ENCODE measurements around the gene SH2B3.
"Not testable (repeated sequence)": the region's sequence is repeated elsewhere in the genome, so short reads cannot be mapped to it uniquely, and the experiment has no call there.

Gene SH2B3

GRCh38 chr12:111387747-111388323 is 17.9 kb upstream of the SH2B3 start:
- no peak overlapping the region for H3K4me3 ChIP-seq (ENCODE audit: low read length)
- DNase-seq (ENCODE audit: low read depth), result no peak
- no peak for TF ChIP-seq CTCF (conservative IDR thresholded peaks at IDR 0.05; ENCODE audit: low read length)

DNA sequence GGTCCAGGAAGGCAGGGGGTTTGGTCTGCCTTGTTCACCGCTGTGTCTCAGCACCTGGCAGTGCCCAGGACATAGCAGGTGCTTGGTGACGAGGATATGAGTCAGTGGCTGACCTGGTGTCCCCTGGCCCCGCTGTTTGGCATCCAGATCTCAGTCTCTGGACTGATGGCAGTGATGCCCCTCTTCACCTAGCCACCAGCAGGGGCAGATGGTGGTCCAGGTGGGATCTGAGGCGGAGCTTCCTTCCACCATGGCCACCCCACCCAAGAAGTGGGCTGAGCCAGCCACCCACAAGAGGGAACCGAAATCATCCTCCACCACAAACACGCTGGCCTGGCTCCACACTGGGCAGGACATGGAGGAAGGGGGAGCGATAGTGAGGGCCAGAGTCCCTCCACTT is 16.1 kb upstream of the SH2B3 start:
- no peak for DNase-seq (ENCODE audit: low read depth)
- no peak overlapping the region for H3K4me3 ChIP-seq (ENCODE audit: low read length)
- TF ChIP-seq CTCF (conservative IDR thresholded peaks at IDR 0.05; ENCODE audit: low read length), result no peak

DNA sequence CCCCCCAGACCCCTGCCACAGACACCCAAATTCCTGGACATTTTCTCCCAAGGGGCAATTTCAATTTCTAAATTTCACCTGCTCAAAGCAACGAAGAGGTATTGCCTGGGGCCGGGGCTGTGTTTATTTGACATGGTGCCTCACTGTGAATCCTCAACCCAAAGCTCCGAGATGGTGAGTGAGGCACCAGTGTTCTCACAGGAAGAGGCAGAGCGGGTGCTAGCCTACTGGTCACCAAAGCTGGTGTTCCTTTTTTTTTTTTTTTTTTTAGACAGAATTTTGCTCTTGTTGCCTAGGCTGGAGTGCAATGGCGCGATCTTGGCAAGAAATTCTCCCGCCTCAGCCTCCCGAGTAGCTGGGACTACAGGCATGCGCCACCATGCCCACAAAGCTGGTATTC is 14.8 kb upstream of the SH2B3 start:
- no peak for TF ChIP-seq CTCF (conservative IDR thresholded peaks at IDR 0.05; ENCODE audit: low read length)
- H3K4me3 ChIP-seq (ENCODE audit: low read length), result no peak overlapping the region
- no peak for DNase-seq (ENCODE audit: low read depth)

GRCh38 chr12:111393700-111394300 is 11.9 kb upstream of the SH2B3 start:
- TF ChIP-seq CTCF (conservative IDR thresholded peaks at IDR 0.05; ENCODE audit: low read length), result no peak
- no peak for DNase-seq (ENCODE audit: low read depth)
- H3K4me3 ChIP-seq (ENCODE audit: low read length), result no peak overlapping the region

DNA sequence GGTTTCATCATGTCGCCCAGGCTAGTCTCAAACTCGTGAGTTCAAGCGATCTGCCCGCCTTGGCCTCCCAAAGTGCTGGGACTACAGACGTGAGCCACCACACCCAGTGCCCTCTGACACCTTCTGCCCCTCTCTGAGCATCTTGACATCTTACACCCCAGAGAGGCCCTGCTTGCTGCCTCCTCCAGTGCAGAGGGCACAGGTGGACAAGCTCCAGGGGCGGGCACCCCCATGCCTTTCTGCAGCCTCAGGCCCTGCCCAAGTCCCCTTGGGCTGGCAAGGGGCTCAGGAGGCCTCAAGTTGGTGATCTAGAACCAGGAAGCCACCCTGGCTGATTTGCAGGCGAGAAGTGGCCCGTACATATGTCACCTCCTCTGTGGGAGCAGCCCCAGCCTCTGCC is 11.2 kb upstream of the SH2B3 start:
- DNase-seq (ENCODE audit: low read depth), result no peak
- H3K4me3 ChIP-seq (ENCODE audit: low read length), result no peak overlapping the region
- TF ChIP-seq CTCF (conservative IDR thresholded peaks at IDR 0.05; ENCODE audit: low read length), result no peak

GRCh38 chr12:111395336-111396187 is 10.2 kb upstream of the SH2B3 start:
- no peak for TF ChIP-seq CTCF (conservative IDR thresholded peaks at IDR 0.05; ENCODE audit: low read length)
- no peak for DNase-seq (ENCODE audit: low read depth)
- no peak overlapping the region for H3K4me3 ChIP-seq (ENCODE audit: low read length)

DNA sequence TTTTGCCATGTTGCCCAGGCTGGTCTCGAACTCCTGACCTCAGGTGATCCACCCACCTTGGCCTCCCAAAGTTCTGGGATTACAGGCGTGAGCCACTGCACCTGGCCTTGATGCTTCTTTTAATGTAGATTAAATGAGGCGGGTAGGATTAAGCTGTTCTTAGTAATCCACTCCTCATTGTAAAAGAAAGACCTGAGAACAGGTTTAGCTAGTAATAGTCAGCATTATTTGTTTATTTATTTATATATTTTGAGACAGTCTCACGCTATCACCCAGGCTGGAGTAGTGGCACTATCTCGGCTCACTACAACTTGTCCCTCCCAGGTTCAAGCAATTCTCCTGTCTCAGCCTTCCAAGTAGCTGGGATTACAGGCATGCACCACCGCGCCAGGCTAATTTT is 9.5 kb upstream of the SH2B3 start:
- not testable (repeated sequence) for H3K4me3 ChIP-seq (ENCODE audit: low read length); DNase-seq (ENCODE audit: low read depth)
